Panc1 (cell line): ENCODE data around the gene NOL9.

ENCODE experiments used
- POLR2AphosphoS5 ChIP-seq: IDR thresholded peaks from 2 replicates; pipeline ENCODE4 v1.6.1; 2012; ENCODE audit warnings: mild to moderate bottlenecking, low read depth, low read length, moderate library complexity
- TF ChIP-seq, protein P1 (sequence below): fragments of 450-650 bp; IDR thresholded peaks from 2 replicates; pipeline ENCODE4 v1.5.1; 2017; ENCODE audit warnings: mild to moderate bottlenecking
- TF ChIP-seq, protein P2 (sequence below), 2 experiments: IDR thresholded peaks; 2 replicates each; pipeline ENCODE4 v1.6.1; 2011 to 2012; ENCODE audit warnings: low read depth in 2 of 2, control low read depth in 1 of 2, low read length in 1 of 2, mild to moderate bottlenecking in 1 of 2, moderate library complexity in 1 of 2; ENCODE audit not compliant: insufficient read depth in 1 of 2

- TF ChIP-seq, protein P1, sequence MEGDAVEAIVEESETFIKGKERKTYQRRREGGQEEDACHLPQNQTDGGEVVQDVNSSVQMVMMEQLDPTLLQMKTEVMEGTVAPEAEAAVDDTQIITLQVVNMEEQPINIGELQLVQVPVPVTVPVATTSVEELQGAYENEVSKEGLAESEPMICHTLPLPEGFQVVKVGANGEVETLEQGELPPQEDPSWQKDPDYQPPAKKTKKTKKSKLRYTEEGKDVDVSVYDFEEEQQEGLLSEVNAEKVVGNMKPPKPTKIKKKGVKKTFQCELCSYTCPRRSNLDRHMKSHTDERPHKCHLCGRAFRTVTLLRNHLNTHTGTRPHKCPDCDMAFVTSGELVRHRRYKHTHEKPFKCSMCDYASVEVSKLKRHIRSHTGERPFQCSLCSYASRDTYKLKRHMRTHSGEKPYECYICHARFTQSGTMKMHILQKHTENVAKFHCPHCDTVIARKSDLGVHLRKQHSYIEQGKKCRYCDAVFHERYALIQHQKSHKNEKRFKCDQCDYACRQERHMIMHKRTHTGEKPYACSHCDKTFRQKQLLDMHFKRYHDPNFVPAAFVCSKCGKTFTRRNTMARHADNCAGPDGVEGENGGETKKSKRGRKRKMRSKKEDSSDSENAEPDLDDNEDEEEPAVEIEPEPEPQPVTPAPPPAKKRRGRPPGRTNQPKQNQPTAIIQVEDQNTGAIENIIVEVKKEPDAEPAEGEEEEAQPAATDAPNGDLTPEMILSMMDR: peak; percentile 78
- TF ChIP-seq POLR2AphosphoS5: no peak
- TF ChIP-seq, protein P2, sequence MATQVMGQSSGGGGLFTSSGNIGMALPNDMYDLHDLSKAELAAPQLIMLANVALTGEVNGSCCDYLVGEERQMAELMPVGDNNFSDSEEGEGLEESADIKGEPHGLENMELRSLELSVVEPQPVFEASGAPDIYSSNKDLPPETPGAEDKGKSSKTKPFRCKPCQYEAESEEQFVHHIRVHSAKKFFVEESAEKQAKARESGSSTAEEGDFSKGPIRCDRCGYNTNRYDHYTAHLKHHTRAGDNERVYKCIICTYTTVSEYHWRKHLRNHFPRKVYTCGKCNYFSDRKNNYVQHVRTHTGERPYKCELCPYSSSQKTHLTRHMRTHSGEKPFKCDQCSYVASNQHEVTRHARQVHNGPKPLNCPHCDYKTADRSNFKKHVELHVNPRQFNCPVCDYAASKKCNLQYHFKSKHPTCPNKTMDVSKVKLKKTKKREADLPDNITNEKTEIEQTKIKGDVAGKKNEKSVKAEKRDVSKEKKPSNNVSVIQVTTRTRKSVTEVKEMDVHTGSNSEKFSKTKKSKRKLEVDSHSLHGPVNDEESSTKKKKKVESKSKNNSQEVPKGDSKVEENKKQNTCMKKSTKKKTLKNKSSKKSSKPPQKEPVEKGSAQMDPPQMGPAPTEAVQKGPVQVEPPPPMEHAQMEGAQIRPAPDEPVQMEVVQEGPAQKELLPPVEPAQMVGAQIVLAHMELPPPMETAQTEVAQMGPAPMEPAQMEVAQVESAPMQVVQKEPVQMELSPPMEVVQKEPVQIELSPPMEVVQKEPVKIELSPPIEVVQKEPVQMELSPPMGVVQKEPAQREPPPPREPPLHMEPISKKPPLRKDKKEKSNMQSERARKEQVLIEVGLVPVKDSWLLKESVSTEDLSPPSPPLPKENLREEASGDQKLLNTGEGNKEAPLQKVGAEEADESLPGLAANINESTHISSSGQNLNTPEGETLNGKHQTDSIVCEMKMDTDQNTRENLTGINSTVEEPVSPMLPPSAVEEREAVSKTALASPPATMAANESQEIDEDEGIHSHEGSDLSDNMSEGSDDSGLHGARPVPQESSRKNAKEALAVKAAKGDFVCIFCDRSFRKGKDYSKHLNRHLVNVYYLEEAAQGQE (IDR thresholded peaks at IDR 0.05; ENCODE audit: insufficient read depth in 1 of 2, low read depth in 2 of 2, low read length in 1 of 2): no peak
Measured at GRCh38 chr1:6472391-6472790, 81.9 kb downstream of the NOL9 start.
